H54 (cell line): ENCODE data around the gene GRAP2.
"Not testable (repeated sequence)": the region's sequence is repeated elsewhere in the genome, so short reads cannot be mapped to it uniquely, and the experiment has no call there.

ENCODE experiments used
- DNase-seq: peaks from one replicate; pipeline ENCODE4 v3.0.0; 2011; ENCODE audit warnings: low spot score, mixed read lengths; ENCODE audit not compliant: insufficient read length
- FAIRE-seq: peaks from 3 replicates; lab custom pipeline; 2011; peaks lifted over from hg19 to GRCh38; lab: Jason Lieb, UNC
- POLR2A ChIP-seq: IDR thresholded peaks from 2 replicates; pipeline ENCODE4 v1.6.1; 2011; ENCODE audit warnings: low read depth, mild to moderate bottlenecking, low read length

GRAP2 gene

DNA sequence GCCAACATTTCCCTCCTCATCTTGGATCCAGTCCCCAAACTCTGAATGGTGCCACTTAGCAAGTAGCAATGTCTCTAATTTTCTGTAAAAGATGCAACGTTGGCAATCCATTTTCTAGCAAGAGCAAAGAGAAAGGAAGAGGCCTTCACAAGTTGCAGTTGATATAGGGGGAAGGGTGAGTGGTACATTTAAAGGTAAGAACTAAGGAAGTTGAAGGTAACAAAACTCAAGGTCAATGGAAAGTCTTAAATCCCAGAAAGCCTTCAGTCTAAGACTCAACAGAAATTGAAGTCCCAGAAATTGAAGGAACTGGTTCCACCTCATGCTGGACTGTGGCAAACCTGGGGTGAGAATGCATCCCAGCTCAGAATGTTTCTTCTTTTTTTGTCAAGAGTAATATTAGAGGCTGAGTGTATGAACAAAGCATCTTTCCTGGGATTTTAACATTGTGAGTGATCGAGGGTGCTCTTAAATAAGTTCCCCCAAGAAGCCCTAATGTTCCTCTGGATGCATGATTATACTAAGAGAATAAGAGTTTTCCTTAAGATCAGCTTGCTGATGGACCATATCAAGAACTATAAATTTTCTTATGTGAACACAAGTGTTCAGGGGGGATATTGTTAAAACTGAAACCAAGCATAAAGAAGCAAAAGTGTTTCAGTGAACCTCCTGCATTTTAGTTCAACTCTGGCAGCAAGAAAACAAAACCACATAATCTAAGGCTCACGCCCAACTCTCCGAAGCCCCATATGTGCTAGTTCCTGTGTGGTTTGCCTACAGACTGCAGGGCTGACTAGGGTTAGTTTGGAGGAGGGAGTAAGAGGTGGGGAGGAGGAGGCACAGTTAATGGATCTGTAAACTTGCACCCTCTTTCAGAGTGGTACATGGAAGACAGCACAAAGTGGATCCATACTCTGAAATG lies at the start of gene GRAP2:
TSS of gene GRAP2 (plus strand) at position 779 of the 922 bp plus-strand sequence. CDS start 46,023 bp downstream, outside the sequence.
- no peak for FAIRE-seq
- no peak for DNase-seq
- no peak for TF ChIP-seq POLR2A

DNA sequence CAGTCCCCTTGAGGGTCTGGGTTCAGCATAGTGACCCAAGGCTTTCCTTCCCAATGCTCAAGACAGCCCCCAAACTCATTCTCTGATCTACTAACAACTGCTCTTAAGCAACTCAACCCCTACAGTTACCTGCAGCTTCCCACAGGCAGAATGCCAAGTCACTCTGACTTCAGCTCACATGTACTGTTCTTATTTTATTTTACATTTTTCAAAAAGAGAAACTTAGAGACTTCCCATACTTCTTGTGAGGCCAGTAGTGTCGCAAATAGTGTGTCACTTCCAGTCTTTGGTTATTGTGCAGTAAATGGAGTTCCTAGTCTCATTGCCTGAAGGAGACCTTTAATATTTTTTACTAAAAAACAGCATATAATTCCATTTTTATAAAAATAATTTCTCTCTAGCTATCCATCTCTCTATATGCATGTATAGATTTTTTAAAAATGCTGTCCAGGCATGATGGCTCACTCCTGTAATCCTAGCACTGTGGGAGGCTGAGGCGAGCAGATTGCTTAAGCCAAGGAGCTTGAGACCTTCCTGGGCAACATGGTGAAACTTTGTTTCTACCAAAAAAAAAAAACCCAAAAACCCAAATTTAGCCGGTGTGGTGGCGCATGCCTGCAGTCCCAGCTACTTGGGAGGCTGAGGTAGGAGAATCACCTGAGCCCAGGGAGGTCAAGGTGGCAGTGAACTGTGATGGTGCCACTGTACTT lies 49.1 kb upstream of the GRAP2 start:
- no peak for TF ChIP-seq POLR2A
- DNase-seq = no peak
- no peak for FAIRE-seq

DNA sequence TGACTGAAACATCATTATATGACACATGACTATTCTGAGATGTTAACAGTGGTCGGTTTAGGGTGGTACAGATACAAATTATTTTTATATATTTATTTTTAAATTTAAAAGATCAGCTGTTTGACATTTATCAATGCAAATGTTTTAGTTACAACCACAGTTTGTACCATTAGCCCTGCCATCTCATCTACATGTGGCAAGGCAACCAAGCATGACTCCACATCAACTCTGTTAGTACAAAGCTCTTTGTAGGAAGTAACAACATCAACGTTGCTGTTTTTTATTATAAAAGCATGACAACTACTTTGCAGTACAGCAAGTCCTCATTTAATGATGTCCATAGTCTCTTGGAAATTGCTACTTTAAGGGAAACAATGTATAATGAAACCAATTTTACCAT lies 48.1 kb upstream of the GRAP2 start:
- TF ChIP-seq POLR2A = no peak
- FAIRE-seq (no peak), DNase-seq (no peak)

DNA sequence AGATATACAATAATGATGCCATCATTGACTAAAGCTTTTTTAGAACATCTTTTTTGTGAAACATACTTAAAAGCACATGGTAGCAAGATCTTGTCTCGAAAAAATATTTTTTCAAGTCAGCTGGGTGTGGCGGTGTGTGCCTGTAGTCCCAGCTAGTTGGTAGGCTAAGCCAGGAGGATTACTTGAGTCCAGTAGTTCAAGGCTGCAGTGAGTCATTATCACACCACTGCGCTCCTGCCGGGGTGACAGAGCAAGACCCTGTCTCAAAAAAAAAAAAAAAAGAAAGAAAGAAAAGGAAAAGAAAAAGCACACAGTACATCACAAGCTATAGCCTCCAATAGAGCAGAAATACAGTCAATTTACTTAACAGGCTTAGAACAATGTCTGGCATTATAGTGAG lies 44.3 kb upstream of the GRAP2 start:
- TF ChIP-seq POLR2A = no peak
- no peak for DNase-seq
- no peak for FAIRE-seq

DNA sequence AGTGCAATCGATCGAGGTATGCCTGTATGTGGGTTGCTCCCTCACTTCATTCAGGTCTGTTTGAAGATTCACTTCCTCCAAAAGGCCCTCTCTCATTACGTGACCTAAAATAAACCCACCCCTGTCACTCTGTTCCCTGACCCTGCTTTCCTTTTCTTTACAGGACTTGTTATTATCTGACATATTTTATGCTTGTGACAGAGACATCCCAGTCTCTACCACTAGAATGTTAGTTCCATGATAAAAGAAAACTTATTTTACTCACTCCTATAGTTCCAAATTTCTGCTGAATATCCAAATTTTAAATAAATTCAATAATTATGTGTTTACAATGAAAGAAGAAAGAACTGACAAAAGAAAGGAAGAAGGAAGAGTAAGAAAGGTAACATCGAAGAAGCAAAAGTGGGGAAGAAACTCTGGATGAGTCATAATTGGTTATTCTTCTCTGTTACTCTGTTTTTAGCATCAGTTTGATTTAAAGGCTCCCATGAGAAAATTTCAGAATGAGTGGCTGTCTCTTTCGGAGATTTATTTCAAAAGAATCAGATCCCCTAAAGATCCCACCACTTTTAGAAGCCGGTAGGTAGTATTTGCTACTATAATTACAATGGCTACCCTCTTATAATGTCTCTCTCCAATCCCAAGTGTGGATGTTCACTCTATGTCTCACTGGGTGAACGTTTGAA lies 40.8 kb upstream of the GRAP2 start:
- FAIRE-seq (no peak), DNase-seq (no peak)
- no peak for TF ChIP-seq POLR2A

DNA sequence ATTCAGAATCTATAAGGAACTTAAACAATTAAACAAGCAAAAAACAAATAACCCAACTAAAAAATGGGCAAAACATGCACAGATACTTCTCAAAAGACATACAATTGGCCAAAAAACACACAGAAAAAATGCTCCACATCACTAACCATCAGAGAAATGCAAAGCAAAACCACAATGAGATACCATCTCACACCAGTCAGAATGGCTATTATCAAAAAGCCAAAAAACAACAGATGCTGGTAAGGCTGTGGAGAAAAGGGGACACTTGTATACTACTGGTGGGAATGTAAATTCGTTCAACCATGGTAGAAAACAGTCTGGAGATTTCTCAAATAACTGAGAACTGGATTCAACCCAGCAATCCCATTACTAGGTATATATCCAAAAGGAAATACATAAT lies 32.1 kb upstream of the GRAP2 start:
- FAIRE-seq (no peak), DNase-seq (no peak)
- no peak for TF ChIP-seq POLR2A

DNA sequence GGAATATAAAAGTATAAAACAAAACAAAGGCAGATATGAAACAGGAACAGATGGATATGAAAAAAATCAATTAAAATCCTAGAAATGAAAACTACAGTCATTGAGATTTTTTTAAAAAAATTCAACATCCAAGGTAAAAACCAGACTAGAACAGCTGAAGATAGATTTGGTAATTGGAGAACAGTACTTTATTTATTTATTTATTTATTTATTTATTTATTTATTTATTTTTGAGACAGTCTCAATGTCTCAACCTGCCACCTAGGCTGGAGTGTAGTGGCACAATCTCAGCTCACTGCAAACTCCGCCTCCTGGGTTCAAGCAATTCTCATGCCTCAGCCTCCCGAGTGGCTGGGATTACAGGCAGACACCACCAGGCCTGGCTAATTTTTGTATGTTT lies 31.1 kb upstream of the GRAP2 start:
- not testable (repeated sequence) for FAIRE-seq, DNase-seq

DNA sequence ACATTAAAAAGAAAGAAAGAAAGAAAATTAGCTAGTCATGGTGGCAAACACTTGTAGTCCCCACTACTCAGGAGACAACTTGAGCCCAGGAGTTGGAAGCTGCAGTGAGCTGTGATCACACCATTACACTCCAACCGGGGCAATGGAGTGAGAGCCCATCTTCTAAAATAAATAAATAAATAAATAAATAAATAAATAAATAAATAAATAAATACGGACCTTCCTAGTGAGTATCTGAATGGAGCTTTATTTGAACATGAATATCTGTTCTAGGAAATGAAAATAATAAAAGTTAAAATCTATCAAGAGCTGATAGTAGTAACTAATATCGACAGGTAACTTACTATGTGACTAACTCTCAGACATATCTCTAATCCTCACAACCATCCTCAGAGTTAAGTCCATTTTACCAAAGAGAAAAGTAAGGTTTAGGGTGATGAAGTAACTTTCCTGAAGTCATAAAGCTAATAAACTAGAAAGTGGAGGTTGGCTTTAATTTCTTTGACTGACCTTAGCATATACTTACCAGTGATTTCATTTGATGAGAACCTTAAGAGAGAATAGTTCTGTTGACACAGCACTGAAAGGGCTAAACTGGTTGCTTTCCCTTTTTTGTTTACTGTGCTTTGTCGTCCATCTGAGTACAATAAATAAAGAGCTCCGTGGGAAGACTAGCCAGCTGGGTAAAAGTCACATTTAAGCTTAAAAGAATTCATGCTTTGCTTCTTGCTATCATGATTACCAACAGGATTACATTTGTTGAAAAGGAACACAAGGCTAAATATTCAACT lies 29.7 kb upstream of the GRAP2 start:
- DNase-seq = no peak
- no peak for FAIRE-seq
- no peak for TF ChIP-seq POLR2A

DNA sequence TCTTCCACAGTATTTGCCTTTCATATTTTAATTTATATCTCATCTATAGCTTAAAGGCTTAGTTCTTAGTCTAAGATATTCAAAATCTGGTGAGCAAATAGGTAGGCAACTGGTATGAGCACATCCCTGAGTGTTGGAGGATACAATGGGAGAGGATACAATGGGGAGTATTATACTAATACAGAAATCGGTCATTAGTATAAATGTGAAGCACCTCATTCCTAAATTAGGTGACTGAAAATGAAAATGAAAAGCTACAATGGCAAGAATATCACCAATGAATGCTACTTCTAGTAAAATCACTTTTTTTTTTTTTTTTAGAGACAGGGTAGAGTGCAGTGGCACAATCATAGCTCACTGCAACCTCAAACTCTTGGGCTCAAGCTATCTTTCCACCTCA lies 28.3 kb upstream of the GRAP2 start:
- no peak for FAIRE-seq
- DNase-seq = no peak
- TF ChIP-seq POLR2A = no peak

DNA sequence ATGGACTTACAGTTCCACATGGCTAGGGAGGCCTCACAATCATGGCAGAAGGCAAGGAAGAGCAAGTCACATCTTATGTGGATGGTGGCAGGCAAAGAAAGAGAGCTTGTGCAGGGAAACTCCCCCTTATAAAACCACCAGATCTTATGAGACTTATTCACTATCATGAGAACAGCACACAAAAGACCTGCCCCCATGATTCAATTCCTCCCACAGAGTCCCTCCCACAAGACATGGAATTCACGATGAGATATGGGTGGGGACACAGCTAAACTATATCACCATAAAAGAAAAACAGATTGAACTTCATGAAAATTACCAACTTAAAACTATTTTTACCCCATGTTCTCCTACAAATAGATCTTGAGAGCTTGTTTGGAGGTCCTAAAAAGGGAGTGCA lies 26.9 kb upstream of the GRAP2 start:
- no peak for TF ChIP-seq POLR2A
- DNase-seq (no peak), FAIRE-seq (no peak)

DNA sequence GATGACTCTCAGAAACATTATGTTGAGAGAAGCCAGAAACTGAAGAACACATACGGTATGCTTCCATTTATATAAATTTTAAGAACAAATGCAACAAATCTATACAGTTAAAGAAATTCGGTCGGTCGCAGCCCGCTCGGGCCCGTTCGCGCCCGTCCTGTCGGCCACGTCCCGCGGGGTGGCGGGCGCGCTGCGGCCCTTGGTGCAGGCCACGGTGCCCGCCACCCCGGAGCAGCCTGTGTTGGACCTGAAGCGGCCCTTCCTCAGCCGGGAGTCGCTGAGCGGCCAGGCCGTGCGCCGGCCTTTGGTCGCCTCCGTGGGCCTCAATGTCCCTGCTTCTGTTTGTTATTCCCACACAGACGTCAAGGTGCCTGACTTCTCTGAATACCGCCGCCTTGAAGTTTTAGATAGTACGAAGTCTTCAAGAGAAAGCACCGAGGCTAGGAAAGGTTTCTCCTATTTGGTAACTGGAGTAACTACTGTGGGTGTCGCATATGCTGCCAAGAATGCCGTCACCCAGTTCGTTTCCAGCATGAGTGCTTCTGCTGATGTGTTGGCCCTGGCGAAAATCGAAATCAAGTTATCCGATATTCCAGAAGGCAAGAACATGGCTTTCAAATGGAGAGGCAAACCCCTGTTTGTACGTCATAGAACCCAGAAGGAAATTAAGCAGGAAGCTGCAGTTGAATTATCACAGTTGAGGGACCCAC lies 25.6 kb upstream of the GRAP2 start:
- peak; percentile 33 for FAIRE-seq
- not testable (repeated sequence) for DNase-seq

DNA sequence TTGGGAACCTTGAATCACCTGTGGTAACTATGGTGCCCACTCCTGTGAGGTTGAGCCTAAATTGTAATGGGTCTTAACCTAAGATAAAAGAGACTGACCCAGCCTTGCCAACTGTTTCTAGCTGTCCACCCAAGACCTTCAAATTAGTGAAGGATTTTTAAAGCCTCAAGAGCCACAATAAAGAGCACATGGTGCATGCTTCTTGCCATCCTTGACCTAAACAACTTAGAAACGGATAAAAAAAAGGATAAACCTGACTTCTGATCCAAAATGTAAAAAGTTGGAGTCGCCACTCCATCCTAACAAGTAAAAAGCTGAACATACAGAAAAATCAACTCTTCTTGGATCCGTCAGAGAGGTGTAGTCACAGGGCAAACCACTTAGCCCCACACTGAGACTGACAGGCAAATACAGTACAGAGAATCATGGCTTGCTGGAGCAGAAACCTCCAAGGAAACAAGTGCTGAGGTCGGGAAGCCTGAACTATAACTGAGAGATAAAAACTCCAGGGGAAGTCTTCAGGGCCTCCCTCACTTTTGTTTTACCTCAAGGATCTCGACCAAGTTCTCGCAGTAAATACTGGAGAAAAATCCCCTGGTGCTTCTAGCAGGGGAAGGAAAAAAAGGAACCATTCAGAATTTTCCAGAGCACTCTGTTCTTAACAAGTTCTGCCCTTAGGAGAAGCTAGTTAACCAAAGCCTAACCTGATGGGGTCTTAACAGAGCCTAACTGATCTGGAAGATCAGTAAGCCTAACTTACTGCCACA lies 23.6 kb upstream of the GRAP2 start:
- TF ChIP-seq POLR2A = no peak
- no peak for FAIRE-seq

More for the DNA sequence above, 23.6 kb upstream of the GRAP2 start:
- DNase-seq = no peak
